RWPE2 (cell line): ENCODE data around the gene FGFR2.

ENCODE experiments used
- ATAC-seq: fragments of 200-7000 bp; cut with Tn5 transposase; 3 replicates; pipeline ENCODE4 v1.9.1; 2021; ENCODE audit warnings: low read depth
- DNase-seq: peaks from one replicate; pipeline ENCODE4 v3.0.0-alpha.2; 2020; ENCODE audit warnings: low spot score
- H3K27ac ChIP-seq: fragments of 450-650 bp; 2 replicates; pipeline ENCODE4 v1.5.1; 2017; ENCODE audit warnings: mild to moderate bottlenecking; ENCODE audit not compliant: poor library complexity, severe bottlenecking
- H3K27me3 ChIP-seq: fragments of 250-450 bp; sonication (Bioruptor Pico); 2 replicates; pipeline ENCODE4 v1.5.1; 2021; ENCODE audit warnings: mild to moderate bottlenecking, moderate library complexity; ENCODE audit not compliant: insufficient read depth, poor library complexity, severe bottlenecking
- H3K36me3 ChIP-seq: fragments of 250-450 bp; sonication (Bioruptor Pico); 2 replicates; pipeline ENCODE4 v1.5.1; 2020; ENCODE audit warnings: low read depth, mild to moderate bottlenecking, moderate library complexity
- H3K4me1 ChIP-seq: fragments of 250-450 bp; sonication (Bioruptor Pico); 2 replicates; pipeline ENCODE4 v1.5.1; 2021; ENCODE audit warnings: mild to moderate bottlenecking, moderate library complexity; ENCODE audit not compliant: insufficient read depth, poor library complexity, severe bottlenecking
- H3K4me3 ChIP-seq: fragments of 250-450 bp; sonication (Bioruptor Pico); 2 replicates; pipeline ENCODE4 v1.5.1; 2021; ENCODE audit warnings: mild to moderate bottlenecking, moderate library complexity; ENCODE audit not compliant: severe bottlenecking
- H3K9me3 ChIP-seq: fragments of 250-450 bp; sonication (Bioruptor Pico); 2 replicates; pipeline ENCODE4 v1.5.1; 2021; ENCODE audit warnings: mild to moderate bottlenecking, moderate library complexity; ENCODE audit not compliant: severe bottlenecking
- CTCF ChIP-seq: fragments of 450-650 bp; IDR thresholded peaks from one replicate; pipeline ENCODE4 v1.5.1; 2017; ENCODE audit warnings: mild to moderate bottlenecking, moderate library complexity; ENCODE audit not compliant: poor library complexity, severe bottlenecking

The FGFR2 gene

DNA sequence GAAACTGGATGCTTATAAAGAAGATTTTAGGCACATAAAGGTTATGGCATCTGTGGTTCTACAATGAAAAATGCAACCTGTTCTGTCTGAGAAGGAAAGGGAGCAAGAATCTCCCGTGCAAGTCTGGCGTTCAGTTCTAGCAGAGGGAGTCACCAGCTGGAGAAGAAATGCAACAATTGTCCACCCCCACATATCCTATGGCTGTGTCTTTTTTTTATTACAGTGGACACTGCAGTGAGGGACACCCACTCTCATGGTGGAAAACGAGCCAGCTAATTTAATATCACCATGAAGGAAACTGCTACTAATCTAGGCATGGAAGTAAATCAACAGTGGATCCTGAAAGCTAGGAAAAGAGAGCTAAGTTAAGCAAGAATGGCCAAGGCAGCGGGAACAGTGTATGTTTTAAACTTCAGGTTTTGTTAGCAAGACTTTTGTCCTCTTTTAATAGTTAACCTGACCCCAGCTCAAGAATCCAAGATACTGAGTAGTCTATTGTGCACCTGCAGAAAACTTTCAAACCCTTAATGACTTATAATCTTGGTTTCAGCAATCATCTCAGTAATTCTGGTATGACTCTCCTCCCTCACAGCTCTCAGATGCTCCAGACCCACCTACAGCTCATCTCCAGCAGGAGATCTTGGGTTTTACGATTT lies 149.3 kb downstream of the FGFR2 start:
- H3K4me3 ChIP-seq: no peak overlapping the region
- no peaks in the 10 kb centered on the region for H3K36me3 ChIP-seq
- ATAC-seq (no peak), DNase-seq (no peak)
- no peak overlapping the region for H3K27ac ChIP-seq
- no peaks in the 10 kb centered on the region for H3K4me1 ChIP-seq
- TF ChIP-seq CTCF: no peak
- H3K27me3 ChIP-seq: no peaks in the 10 kb centered on the region
- no peaks in the 10 kb centered on the region for H3K9me3 ChIP-seq

GRCh38 chr10:121444520-121445165 lies 153.6 kb downstream of the FGFR2 start:
- DNase-seq: no peak
- Histone ChIP-seq H3K4me1 (no peaks in the 10 kb centered on the region), H3K36me3 (no peaks in the 10 kb centered on the region), H3K27me3 (no peaks in the 10 kb centered on the region), H3K9me3 (no peaks in the 10 kb centered on the region), H3K27ac (no peak overlapping the region), H3K4me3 (no peak overlapping the region)
- no peak for ATAC-seq
- TF ChIP-seq CTCF: no peak

DNA sequence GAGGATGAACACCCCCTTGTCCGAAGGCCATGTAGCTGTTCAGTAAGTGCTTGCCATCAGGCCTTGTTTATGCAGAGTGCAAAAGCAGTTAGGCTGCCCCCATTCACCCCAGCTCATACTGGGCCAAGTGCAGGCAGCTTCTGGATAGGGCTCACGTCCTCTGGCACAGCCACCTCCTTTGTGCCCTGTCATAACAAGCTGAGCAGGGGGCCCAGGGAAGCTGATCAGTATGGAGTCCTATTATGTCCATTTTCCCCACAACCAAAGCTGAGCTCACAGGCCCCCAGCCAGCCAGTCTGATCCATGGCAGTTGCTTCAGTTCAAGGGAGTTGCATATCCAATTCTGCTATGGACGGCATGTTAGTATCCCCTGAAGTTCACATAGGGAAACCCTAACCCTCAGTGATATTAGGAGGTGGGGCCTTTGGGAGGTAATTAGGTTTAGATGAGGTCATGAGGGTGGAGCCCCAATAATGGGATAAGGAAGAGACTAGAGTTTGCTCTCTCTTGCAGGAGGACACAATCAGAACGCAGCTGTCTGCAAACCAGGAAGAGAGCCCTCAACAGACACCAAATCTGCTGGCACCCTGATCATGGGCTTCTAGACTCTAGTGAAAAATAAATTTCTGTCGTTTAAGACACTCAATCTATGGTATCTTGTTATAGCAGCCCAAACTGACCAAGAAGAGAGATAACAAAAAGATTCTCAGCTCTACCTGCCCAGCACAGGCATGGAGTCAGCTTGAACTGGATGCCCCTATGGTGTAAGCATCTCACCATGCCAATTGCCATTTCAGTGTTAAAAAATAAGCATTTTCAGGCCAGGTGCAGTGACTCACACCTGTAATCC lies 155.9 kb downstream of the FGFR2 start:
- Histone ChIP-seq H3K27me3 (no peaks in the 10 kb centered on the region), H3K36me3 (no peaks in the 10 kb centered on the region), H3K4me1 (no peaks in the 10 kb centered on the region), H3K9me3 (no peaks in the 10 kb centered on the region), H3K4me3 (no peak overlapping the region), H3K27ac (no peak overlapping the region)
- no peak for TF ChIP-seq CTCF
- DNase-seq (no peak), ATAC-seq (no peak)

- ATAC-seq: no peak
These were observed 157.8 kb downstream of the FGFR2 start for GRCh38 chr10:121440461-121440860.

More at GRCh38 chr10:121440461-121440860, 157.8 kb downstream of the FGFR2 start:
- TF ChIP-seq CTCF: no peak
- H3K27me3 ChIP-seq: no peaks in the 10 kb centered on the region
- no peaks in the 10 kb centered on the region for H3K36me3 ChIP-seq
- H3K27ac ChIP-seq: no peak overlapping the region
- no peaks in the 10 kb centered on the region for H3K9me3 ChIP-seq
- no peak overlapping the region for H3K4me3 ChIP-seq
- DNase-seq: no peak
- no peaks in the 10 kb centered on the region for H3K4me1 ChIP-seq
